Urinary bladder (tissue), 4 donors: Measurements from ENCODE around the gene GNPNAT1. TPM values are rescaled to one million over a fixed set of nuclear protein-coding genes. Genes with fewer than 3 reads are reported as not detected.
A peak's percentile ranks its signal among the peaks of the same experiment; 100 is the strongest.
"Not testable (repeated sequence)": the region's sequence is repeated elsewhere in the genome, so short reads cannot be mapped to it uniquely, and the experiment has no call there.

Experiments
- DNase-seq: peaks from one replicate; pipeline ENCODE4 v3.0.0-alpha.2; 2015; ENCODE audit errors: extremely low spot score
- H3K27ac ChIP-seq: one replicate; pipeline ENCODE4 v1.5.1; 2013; ENCODE audit warnings: low read depth, mild to moderate bottlenecking, moderate library complexity
- H3K36me3 ChIP-seq: one replicate; pipeline ENCODE4 v1.6.1; 2013; ENCODE audit warnings: mild to moderate bottlenecking, moderate library complexity; ENCODE audit not compliant: insufficient read depth
- H3K4me1 ChIP-seq: one replicate; pipeline ENCODE4 v1.6.1; 2013; ENCODE audit warnings: mild to moderate bottlenecking, moderate library complexity; ENCODE audit not compliant: insufficient read depth
- H3K4me3 ChIP-seq: one replicate; pipeline ENCODE4 v1.5.1; 2013; ENCODE audit warnings: low read depth, low read length
- WGBS: extraction: QIAGEN DNeasy Blood & Tissue Kit; methylation state at CpG from one replicate; pipeline ENCODE4 v1.1.7; 2013; 5-methylcytosine and 5-hydroxymethylcytosine counted together
- polyA plus RNA-seq: library from polyadenylated mRNA; stranded (reverse); fragments of 200-250 nt; gene quantifications from one replicate; pipeline ENCODE4 v1.2.3, GENCODE V29; 2013
- small RNA-seq: library from RNA; depleted of rRNA; stranded (forward); fragments of <200 nt; gene quantifications from one replicate; pipeline ENCODE3, GENCODE V24; 2014
- total RNA-seq: library from RNA; depleted of rRNA; stranded (reverse); fragments of >200 nt; gene quantifications from one replicate; pipeline ENCODE4 v1.2.3, GENCODE V29; 2014
- donor health status: healthy with polysubstance abuse.
- donor health status: healthy.

GNPNAT1 gene
- total and polyA plus RNA-seq, 2 donors: 10.9 to 36.5 TPM

- Histone ChIP-seq H3K36me3 (peaks cover 1% of the 10 kb centered on the region), H3K27ac (peak within 1 kb of the TSS; percentile 40), H3K4me3 (peak within 1 kb of the TSS; percentile 81), H3K4me1 (no peaks in the 10 kb centered on the region)
- DNase-seq: peak; percentile 92
- WGBS: under 1% methylated on average over 72 of the region's 72 CpGs
Measured at GRCh38 chr14:52729925-52730708, 61.3 kb downstream of the GNPNAT1 start, which contains the start of gene STYX. STYX (plus strand) TSS chr14:52730166; CDS start chr14:52730475, 309 bp downstream.

- 3% methylated on average over 8 of the region's 8 CpGs for WGBS
- H3K4me3 ChIP-seq: peak overlapping the region; percentile 17
- no peak overlapping the region for H3K27ac ChIP-seq
- DNase-seq: no peak
- no peaks in the 10 kb centered on the region for H3K4me1 ChIP-seq
- H3K36me3 ChIP-seq: peaks cover 1% of the 10 kb centered on the region
Measured at GRCh38 chr14:52729585-52729924, 61.9 kb downstream of the GNPNAT1 start.

- WGBS: 91% methylated on average over 15 of the region's 15 CpGs
- not testable (repeated sequence) for H3K27ac ChIP-seq, H3K36me3 ChIP-seq, H3K4me1 ChIP-seq, H3K4me3 ChIP-seq, DNase-seq
Measured at GRCh38 chr14:52729035-52729434, 62.4 kb downstream of the GNPNAT1 start.

GRCh38 chr14:52727509-52727908 is 63.9 kb downstream of the GNPNAT1 start:
- not testable (repeated sequence) for DNase-seq, H3K27ac ChIP-seq, H3K36me3 ChIP-seq, H3K4me3 ChIP-seq, H3K4me1 ChIP-seq
- 94% methylated on average over 2 of the region's 2 CpGs for WGBS

Small RNA genes lying within 50 kb of the gene (small RNA-seq; reads per million reads assigned to genes)
- not detected for gene AL139317.2

Other genes with a start within 250 kb of the GNPNAT1 start
- gene TXNDC16, start 239.1 kb downstream of the GNPNAT1 start, total RNA-seq: 19.2 TPM
- gene TXNDC16, start 239.1 kb downstream of the GNPNAT1 start, polyA plus RNA-seq: 5.6 TPM
- 14.0 TPM for gene GPR137C, start 238.8 kb downstream of the GNPNAT1 start, total RNA-seq
- gene GPR137C, start 238.8 kb downstream of the GNPNAT1 start, polyA plus RNA-seq: 0.52 TPM
- 87.4 TPM for gene ERO1A, start 96.0 kb downstream of the GNPNAT1 start, total RNA-seq
- 15.4 TPM for gene ERO1A, start 96.0 kb downstream of the GNPNAT1 start, polyA plus RNA-seq
- 163 TPM for gene PSMC6, start 84.4 kb downstream of the GNPNAT1 start, total RNA-seq
- 69.6 TPM for gene PSMC6, start 84.4 kb downstream of the GNPNAT1 start, polyA plus RNA-seq
- 32.3 TPM for gene STYX, start 61.4 kb downstream of the GNPNAT1 start, total RNA-seq
- 9.1 TPM for gene STYX, start 61.4 kb downstream of the GNPNAT1 start, polyA plus RNA-seq
- gene FERMT2, start 159.4 kb upstream of the GNPNAT1 start, total RNA-seq: 298 TPM
- gene FERMT2, start 159.4 kb upstream of the GNPNAT1 start, polyA plus RNA-seq: 216 TPM